C4-2B (cell line): ENCODE measurements around the gene OR51E1.
A peak's percentile ranks its signal among the peaks of the same experiment; 100 is the strongest.

ENCODE experiments used
- ZFX ChIP-seq: fragments of 450-650 bp; IDR thresholded peaks from 2 replicates; pipeline ENCODE4 v1.6.1; 2017
- TF ChIP-seq, protein P1 (sequence below): fragments of 450-650 bp; conservative IDR thresholded peaks from 2 replicates; pipeline ENCODE4 v1.5.1; 2017; ENCODE audit warnings: mild to moderate bottlenecking

DNA sequence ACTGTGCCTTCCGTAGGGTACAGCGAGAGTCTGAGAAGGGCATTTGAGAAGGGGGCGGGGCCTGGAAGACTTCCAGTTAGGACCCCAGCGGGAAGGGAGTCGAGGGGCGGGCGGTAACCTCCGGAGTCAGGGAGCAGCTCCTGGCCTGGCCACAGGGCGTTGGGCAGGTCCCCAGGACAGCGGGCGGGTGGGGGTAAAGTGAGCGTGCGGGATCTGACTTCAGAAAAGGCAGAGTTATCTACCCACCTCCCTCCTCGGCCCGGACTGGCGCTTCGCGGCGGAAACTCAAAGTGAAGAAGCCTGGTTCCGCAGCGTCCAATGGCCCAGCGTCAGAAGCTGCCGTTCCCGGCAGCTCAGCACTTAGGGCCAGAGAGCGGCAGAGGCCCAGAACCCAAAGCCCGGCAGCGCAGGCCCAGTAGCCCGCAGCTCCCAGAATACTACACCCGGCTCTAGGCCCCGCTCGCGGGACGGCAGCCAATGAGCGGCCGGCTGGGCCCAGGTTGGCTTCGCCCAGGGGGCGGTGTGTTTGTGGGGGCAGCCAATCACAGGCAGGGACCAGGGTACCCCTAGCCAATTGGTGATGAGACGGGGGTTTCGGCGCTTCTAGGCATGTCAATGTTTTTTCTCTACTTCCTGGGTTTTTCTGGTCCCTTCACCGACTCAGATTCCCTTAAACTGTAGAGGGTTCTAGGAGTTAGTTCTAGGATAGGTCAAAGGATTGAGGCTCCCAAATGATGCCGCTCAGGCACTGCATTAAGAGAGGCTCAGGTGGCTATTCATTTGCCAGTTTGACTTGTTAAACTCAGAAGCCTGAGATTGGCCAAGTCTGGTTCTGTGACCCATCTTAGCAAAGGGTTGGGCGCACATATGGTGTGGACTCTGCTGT, 35.8 kb upstream of the OR51E1 start, which contains the start of gene TRIM68:
- TF ChIP-seq, protein P1, sequence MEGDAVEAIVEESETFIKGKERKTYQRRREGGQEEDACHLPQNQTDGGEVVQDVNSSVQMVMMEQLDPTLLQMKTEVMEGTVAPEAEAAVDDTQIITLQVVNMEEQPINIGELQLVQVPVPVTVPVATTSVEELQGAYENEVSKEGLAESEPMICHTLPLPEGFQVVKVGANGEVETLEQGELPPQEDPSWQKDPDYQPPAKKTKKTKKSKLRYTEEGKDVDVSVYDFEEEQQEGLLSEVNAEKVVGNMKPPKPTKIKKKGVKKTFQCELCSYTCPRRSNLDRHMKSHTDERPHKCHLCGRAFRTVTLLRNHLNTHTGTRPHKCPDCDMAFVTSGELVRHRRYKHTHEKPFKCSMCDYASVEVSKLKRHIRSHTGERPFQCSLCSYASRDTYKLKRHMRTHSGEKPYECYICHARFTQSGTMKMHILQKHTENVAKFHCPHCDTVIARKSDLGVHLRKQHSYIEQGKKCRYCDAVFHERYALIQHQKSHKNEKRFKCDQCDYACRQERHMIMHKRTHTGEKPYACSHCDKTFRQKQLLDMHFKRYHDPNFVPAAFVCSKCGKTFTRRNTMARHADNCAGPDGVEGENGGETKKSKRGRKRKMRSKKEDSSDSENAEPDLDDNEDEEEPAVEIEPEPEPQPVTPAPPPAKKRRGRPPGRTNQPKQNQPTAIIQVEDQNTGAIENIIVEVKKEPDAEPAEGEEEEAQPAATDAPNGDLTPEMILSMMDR: no peak
- peak; percentile 81 for TF ChIP-seq ZFX
